Left ventricle myocardium superior (tissue), 1 donor: ENCODE data around the gene SMIM24. TPM values are rescaled to one million over a fixed set of nuclear protein-coding genes. Genes with fewer than 3 reads are reported as not detected.
"Not testable (repeated sequence)": the region's sequence is repeated elsewhere in the genome, so short reads cannot be mapped to it uniquely, and the experiment has no call there.

ENCODE experiments used
- ATAC-seq: fragments of 200-7000 bp; cut with Tn5 transposase; one replicate; pipeline ENCODE4 v1.9.1; 2020; ENCODE audit warnings: mild to moderate bottlenecking, moderate library complexity
- DNase-seq: peaks from one replicate; pipeline ENCODE4 v3.0.0-alpha.2; 2020
- intact Hi-C: fragments of 100-400 bp; cut with micrococcal nuclease; formaldehyde crosslinking; loops from one replicate; pipeline ENCODE4 v1.11.0; 2022
- total RNA-seq: library from RNA; stranded (reverse); fragmentation: NEBNext Ultra II Directional; extraction: Animal tissue kit (Norgen Biotek cat#: 25700); gene quantifications from one replicate; pipeline ENCODE4 v1.2.1, GENCODE V29; 2021
- donor health status: DM: no; HTN: yes; CAD: no; lungs with severe emphysema.

The SMIM24 gene
- total RNA-seq, 1 donor from 2014 or later, result not detected

- intact Hi-C loops, result no loop called here
- DNase-seq (no peak), ATAC-seq (no peak)
Measured at GRCh38 chr19:3516675-3517207, 36.4 kb upstream of the SMIM24 start.

GRCh38 chr19:3515891-3516422 is 35.6 kb upstream of the SMIM24 start:
- intact Hi-C loops, result no loop called here
- ATAC-seq (no peak), DNase-seq (no peak)

GRCh38 chr19:3514930-3515329 is 34.6 kb upstream of the SMIM24 start:
- DNase-seq (no peak), ATAC-seq (no peak)
- intact Hi-C loops, result no loop called here

GRCh38 chr19:3513229-3514140 is 33.2 kb upstream of the SMIM24 start:
- ATAC-seq (peak; percentile 56), DNase-seq (peak; percentile 67)
- intact Hi-C loops, result no loop called here

- intact Hi-C loops, result no loop called here
- peak; percentile 15 for ATAC-seq
- no peak for DNase-seq
Measured at GRCh38 chr19:3512562-3513228, 32.4 kb upstream of the SMIM24 start.

- DNase-seq (no peak), ATAC-seq (no peak)
- intact Hi-C loops, result no loop called here
Measured at GRCh38 chr19:3511506-3512251, 31.4 kb upstream of the SMIM24 start.

- no peak for DNase-seq
- ATAC-seq, result no peak
- intact Hi-C loops, result no loop called here
Measured at GRCh38 chr19:3510727-3511126, 30.4 kb upstream of the SMIM24 start.

GRCh38 chr19:3509566-3509989 is 29.3 kb upstream of the SMIM24 start:
- DNase-seq (no peak), ATAC-seq (no peak)
- intact Hi-C loops, result no loop called here

GRCh38 chr19:3508771-3509535 is 28.6 kb upstream of the SMIM24 start:
- DNase-seq, result no peak
- ATAC-seq, result no peak
- intact Hi-C loops, result no loop called here

GRCh38 chr19:3508121-3508661 is 27.9 kb upstream of the SMIM24 start:
- ATAC-seq, intact Hi-C loops, DNase-seq: not testable (repeated sequence)

- ATAC-seq, result no peak
- DNase-seq, result peak; percentile 43
- intact Hi-C loops, result no loop called here
Measured at GRCh38 chr19:3507371-3508120, 27.2 kb upstream of the SMIM24 start.

- peak; percentile 1 for ATAC-seq
- DNase-seq, result peak; percentile 60
- intact Hi-C loops, result no loop called here
Measured at GRCh38 chr19:3506384-3507340, 26.3 kb upstream of the SMIM24 start.

GRCh38 chr19:3505598-3506383 is 25.5 kb upstream of the SMIM24 start, which contains the start of gene FZR1:
TSS of gene FZR1 (plus strand) at chr19:3506311. CDS start at chr19:3522990, 16,679 bp downstream.
- ATAC-seq (peak; percentile 97), DNase-seq (peak; percentile 100)
- intact Hi-C loops, result no loop called here

GRCh38 chr19:3504735-3505134 is 24.4 kb upstream of the SMIM24 start:
- ATAC-seq (no peak), DNase-seq (no peak)
- intact Hi-C loops, result no loop called here

- no peak for DNase-seq
- intact Hi-C loops, result no loop called here
Measured at GRCh38 chr19:3503036-3503572, 22.8 kb upstream of the SMIM24 start.

More at GRCh38 chr19:3503036-3503572, 22.8 kb upstream of the SMIM24 start:
- no peak for ATAC-seq
